Measurements from ENCODE around the gene MACROD1.

The MACROD1 gene

DNA sequence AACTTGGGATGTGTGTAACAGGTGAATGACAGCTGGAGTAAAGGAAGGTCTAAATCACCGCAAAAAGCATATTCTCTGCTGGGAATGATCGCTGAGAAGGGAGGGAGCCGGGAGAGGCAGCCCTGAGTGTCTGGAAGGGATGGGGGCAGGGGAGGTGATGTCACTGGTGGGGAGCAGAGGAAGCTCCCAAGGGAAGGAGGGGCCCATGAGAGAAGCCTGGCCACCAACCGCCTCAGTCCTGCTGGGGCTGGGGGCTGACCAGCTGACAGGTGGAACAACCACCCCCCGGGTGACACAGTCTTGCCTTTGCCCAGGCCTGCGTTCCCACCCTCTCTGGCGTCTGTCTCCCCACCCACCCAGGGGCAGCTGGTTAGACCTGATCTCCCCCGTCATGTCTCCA is 136.1 kb downstream of the MACROD1 start:
- no peak for DNase-seq

DNA sequence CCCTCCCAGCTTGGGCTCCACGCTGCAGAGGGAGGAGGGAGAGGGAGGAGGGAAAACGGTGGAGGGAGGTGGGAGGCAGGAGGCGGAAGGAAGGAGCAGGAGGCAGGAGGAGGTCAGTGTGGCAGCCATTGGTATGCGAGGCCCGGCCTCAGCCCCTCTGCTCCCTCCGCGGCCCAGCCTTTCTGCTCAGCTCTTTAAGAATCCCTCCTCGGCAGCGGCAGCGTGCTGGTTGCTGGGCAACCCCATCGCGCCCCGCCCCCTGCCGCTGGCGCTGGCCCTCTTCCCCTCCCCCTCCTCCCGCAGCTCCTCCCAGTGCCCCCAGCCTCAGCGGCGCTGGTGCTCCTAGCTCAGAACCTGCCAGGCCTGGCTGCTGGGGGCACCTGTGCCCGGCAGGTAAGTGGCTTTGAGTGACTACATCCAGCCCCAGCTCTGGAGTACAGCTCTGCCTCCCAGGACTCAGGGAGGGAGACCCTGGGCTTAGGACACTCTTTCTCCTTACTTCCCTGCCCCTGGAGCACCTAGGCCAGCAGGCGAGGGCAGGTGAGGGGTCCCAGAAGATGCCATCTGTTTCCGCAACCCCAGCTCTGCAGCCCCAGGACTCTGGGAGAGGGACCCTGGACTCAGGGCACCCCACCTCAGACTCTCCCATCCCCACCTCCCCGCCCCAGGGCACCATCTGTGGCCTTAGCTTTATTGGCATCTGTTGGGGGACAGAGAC is 137.4 kb downstream of the MACROD1 start:
- DNase-seq: no peak

DNA sequence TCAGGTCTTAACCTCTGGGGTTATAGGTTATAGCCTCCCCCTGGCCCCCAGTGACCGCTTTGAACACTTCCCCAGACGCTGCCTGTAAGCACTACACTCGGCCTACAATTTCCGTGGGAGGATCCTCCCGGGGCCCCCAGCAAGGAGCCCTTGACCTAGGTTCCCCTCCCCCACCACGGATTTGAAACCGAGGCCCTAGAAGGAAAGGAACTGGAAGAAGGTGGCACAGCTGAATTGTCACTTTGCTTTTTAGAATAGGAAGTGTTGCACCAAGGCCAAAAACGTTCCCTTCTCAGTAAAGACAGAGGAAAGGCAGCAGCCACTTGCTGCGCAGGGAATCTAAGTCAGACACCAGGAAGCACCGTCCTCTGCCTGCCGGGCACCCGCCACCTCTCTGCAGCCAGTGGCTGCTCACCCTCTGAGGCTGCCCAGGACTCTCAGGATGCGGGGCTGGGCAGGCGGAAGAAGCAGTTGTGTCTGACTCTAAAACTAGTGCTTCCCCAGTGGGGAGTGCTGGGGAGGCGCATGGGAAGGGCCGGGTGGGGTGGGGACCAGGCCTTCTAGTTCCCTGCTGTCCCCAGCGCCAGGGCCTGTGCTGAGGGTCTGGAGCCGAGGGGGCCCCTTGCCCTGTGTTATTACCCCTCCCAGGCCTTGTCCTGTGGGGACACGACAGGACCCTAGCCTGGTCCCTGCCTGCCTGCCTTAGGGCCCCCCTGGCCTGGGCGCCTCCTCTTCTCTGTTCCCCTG is 138.1 kb downstream of the MACROD1 start:
- DNase-seq: no peak

DNA sequence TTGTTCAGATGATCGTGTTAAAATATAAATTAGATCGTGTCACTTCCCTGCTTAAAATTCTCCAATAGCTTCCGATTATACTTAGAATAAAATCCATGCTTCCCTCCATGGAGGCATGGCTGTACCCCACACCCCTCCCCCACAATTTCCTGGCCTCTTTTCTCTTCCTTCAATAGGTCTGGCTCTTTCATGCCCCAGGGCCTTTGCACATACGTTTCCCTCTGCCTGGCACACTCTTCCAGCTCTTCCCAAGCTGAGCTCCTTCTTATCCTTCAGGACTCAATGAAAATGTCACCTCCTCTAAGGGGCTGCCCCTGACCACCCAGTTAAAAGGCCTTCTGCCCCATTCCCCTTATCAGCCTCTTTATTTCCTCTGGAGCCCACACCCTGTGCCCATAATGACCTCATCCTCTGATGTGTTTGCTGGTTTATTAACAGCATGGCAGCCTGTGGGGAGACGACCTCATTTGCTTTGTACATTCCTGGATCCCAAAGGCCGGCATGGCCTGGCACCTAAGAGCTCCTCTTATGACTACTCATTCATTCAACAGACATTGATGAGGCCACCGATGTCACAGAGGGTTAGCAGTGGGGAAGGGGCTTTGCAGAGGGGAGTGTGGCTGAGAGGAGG is 139.2 kb downstream of the MACROD1 start:
- no peak for DNase-seq

DNA sequence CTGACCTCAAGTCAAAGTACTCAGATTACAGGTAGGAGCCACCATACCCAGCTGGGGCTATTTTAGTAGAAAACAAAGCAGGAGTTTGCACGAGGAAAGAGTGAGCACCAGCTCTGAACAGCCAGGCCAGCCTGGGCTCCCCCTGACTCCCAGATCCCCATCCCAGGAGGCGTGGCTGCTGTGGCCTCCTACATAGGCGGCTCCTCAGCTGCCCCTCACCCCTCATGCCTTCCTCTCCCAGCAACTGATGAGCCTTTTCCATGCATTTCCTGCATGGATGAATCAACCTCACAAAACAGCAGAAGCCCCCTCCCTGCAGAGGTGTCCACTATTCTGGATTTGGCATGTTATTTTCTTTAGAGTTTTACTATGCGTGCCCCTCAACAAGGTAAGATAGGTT is 140.7 kb downstream of the MACROD1 start:
- no peak for DNase-seq

DNA sequence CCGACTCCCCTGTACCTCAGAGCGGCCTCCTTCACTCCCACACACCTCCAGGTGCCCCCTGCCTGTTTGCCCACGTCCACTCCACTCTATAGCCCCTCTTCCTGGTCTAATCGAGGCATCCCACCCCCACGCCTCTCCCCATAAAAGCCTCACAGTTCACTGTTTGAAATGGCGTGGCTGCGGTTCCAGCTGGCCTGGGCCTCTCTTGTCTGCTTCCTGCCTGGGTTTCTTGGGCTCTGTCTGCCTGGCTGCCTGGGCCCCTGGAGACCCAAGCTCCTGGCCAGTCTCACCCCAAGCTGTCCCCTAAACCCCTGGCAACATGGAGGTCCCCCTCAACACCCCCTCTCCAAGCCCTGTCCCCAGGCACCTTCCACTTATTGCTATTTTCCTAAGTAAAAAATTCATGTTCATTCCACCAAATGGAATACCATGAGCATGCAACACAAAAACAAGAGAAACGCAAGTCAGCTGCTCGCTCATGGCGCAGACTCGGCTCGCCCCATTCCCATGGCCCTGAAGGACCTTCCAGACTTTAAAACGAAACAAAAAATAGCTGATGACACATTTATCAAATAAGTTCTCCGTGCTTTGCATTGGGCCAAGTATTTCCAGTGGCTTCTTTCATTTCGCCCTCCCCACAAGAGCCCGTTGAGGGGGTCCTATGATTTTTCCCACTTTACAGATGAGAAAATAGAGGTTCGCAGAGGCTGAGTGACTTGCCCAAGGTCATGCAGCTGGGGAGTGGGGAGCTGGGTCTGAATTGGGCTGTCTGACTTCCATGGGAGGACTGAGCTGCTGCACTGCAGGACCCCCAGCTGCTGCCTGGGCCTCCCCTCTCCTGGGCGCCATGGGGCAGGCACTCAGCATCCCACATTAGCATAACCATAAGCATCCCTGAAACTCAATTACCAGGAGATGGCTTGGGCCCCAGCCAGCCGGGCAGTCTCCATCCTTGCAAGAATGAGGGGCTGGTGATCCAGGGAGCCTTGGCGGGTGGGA is 141.9 kb downstream of the MACROD1 start:
- DNase-seq: no peak

DNA sequence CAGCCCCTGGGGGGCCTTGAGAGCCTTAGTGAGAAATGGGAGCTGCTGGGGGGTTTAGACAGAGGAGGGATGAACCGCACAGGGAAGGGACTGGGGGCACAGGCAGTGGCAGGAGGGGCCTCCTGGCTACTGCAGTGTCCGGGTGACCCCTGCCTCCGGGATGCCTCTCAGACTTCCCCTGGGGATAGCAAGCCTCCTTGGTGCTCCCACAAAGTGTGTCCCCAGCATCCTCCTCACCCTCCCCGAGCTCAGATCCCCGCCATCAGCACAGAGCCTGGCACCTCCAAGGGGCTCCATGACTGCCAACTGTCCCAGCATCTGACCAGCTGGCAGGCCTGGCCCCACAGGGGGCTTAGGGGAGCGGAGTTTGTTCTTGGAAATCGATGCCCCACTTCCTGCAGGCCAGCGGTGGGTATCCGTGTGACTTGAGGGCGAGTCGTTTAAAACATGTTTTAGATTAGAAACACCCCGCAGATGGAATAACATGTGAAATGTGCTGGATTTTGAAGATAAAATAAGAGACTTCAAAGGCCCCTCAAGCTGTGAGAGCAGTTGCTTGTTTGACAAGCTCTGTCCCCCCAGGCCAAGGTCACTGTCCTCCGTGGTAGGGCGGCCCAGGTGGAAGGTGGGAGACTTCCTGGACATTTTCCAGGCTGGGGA is 143.7 kb downstream of the MACROD1 start:
- no peak for DNase-seq

DNA sequence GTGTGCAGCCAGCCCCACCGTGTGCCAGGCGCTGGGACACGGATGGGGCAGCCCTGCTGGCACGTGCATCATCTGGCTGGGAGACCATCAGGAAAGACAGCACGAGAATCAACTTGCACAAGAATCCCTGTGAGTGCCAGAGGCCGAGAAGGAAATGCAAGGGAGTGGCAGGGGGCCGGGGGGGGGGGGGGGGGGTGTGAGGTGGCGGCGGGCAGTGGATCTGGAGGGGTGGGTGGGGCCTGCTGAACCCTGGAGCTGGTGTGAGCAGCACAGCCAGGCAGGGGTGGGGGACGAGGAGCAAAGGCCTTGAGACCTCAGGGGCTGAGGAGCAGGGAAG is 144.2 kb downstream of the MACROD1 start:
- DNase-seq: no peak

DNA sequence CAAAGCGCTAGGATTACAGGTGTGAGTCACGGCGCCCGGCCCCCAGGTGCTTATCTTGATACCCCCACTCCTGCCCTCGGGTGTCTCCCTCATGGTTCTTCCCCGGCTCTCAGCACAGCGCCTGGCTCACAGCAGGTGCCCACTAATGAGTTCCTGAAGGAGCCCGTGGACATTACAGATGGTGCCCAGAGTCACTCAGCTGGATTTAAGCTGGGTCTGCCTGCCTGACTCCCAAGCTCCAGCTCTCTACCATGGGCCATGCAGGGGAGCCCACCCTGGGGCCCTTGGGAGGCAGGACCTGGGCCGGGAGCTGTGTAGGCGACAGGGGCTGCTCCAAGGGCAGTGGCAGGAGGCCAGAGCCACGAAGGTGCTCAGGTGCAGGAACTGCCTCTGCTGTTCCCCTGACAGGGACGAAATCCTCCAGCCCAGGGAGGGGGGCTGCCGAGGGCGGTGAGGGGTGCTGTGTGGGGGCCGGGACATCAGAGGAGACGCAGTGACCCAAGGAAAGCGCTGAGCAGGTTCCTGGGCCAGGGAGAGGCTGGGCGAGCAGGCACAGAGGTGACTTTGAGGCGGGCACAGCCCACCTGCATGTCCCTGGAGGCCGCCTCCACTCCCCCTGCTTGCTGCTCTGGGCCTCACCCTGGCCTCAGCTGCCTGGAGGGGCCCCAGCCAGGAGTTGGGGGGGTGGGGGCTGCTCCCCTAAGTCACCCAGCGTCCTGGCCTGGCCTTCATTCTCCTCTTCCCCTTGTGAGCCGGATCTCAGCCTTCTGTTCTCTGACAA is 144.7 kb downstream of the MACROD1 start:
- DNase-seq: no peak

DNA sequence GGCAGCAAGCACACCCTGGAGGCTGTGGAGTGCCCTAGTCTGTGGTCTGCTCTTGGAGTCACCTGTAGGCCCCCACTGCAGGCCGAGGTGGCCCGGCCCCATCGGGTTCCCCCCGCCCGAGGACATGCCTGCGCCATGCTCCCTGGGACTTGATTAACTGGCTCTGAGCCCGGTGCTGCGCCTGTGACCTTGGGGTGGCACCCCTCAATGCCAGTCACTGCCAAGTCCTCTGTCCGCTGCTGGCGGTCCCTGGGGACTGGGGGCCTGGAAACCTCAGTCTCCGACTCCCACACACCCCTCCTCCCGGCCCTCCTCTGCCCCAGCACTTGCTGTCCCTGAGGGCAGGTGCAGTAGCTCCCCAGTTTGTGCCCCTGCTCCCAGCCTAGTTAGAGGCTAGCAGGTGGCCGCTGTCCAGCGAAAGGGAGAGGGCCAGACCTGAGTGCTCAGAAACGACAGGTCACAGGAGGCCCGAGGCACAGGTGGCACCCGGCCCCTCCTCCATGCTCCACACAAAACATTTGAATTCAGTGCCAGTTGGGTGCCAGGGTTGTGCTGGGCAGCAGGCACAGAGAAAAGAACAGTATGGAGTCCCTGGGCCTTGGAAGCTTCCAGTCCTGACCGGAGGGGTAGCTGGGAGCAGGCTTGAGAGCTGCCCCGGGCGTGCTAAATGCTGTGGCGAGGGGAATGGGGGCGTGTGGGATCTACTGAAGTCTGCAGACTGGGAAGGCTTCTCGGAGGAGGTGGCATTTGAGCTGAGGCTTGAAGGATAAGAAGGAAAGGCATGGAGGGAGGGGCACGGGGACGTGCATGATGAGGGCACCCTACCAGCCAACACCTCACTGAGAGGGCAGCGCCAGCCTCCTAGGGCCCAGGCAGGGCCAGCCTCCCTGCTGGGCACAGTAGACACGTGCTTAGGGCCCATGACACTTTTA is 146.5 kb downstream of the MACROD1 start:
- no peak for DNase-seq

DNA sequence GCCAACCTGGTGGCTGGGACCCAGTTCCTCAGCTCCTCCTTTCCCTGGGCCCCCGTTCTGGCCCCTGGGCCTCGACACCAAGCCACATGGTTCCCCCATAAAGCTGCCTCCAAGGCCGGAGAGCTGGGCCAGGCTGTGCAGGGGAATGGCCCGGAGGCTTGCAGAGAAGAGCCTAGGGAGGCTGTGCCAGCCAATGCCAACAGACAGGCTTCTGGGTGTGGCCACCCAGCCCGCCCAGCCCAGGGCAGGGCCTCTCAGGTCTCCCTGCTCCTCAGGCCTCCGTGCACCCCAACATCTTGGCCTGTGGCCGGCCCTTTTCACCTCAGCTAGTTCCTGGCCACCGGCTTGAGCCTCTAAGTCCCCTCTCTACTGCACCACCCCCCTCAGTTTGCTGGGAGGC is 147.6 kb downstream of the MACROD1 start:
- DNase-seq: no peak

DNA sequence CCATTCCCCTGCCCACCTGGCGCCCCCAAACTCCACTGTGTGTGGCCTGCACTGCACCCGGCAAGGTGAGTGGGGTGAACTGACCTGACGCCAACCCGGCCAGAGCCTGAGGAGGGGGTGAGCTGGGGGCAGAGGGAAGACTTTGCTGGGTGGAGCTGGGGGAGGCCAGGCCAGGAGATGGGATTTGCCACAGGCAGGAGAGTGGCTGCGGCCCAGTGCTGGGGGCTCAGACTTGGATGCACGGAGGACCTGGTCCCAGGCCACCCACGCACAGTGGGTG is 148.0 kb downstream of the MACROD1 start:
- DNase-seq: no peak

DNA sequence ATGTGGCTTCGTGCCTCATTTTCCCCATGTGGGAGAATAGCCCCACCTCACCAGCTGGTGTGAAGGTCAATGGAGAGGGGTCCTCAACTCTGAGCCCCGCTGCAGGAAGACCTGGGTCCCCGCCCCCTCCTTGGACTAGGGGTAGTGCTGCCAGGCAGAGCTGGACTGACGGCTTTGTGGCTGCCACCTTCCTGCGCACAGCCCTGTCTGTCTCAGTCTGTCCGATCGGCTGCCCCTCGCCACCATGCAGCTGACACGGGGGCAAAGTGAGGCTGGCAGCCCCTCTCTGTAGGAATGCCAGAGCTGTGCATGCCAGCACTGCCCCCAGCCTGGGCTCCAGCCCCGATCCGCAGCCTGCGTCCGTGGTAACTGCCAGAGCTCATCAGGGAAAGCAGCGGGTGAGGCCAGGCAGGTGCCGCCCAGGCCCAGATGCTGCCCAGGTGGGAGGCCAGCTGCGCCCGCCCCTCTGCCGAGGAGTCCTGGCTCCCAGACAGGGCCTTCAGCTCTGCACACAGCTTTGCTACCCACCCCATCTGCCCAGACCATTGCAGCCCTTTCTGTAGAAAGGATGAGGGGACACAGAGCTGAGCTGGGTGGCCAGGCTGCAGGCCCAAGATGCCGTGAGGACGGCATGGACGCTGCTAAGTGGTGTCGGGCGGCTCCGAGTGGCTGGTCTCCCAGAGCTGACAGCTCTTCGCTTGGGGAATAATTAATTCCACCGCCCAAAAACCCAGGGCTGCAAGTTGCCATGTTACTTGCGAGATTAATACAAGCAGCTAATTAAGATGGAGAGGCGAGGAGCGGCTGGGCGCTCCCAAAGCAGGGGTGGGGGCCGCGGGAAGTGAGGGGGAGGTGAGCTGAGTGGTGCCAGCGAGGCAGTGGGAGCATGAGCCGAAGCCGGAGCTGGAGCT is 149.7 kb downstream of the MACROD1 start:
- no peak for DNase-seq

DNA sequence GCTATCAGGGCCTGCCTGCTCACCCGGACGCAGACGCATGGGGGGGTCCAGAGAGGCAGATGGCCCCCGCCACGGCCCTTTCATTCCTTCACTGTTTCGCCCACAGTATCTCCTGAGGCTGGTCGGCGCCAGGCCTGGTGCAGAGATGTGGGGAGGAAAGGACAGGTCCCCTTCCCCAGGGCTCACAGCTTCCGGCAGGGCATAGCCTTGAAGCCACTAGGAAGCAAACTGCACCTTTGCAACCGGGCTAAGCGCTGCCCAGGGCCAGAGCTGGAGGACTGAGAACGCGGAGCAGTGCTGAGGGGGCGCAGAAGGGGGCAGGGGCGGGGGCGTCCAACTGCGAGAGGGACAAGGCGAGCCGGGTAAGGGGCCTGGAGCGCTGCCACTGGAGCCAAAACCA is 150.4 kb downstream of the MACROD1 start:
- DNase-seq: no peak

DNA sequence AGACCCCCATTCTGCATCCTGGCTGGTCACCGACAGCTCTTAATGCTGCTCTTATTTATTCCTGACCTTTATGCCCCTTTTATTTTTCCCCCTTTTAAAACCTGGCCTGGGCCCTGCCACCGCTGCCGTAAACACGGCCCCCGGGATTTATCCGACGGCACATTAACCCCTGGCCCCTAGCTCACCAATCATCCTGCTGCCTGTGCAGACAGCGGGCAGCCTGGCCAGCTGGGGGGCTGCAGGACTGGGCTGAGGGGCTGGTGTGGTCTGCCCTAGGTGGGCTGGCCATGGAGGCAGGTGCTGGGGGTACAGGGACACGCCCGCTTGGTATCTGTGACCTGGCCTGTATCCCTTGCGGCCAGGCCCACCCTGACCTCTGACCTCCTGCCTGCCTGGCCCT is 151.6 kb downstream of the MACROD1 start:
- no peak for DNase-seq

DNA sequence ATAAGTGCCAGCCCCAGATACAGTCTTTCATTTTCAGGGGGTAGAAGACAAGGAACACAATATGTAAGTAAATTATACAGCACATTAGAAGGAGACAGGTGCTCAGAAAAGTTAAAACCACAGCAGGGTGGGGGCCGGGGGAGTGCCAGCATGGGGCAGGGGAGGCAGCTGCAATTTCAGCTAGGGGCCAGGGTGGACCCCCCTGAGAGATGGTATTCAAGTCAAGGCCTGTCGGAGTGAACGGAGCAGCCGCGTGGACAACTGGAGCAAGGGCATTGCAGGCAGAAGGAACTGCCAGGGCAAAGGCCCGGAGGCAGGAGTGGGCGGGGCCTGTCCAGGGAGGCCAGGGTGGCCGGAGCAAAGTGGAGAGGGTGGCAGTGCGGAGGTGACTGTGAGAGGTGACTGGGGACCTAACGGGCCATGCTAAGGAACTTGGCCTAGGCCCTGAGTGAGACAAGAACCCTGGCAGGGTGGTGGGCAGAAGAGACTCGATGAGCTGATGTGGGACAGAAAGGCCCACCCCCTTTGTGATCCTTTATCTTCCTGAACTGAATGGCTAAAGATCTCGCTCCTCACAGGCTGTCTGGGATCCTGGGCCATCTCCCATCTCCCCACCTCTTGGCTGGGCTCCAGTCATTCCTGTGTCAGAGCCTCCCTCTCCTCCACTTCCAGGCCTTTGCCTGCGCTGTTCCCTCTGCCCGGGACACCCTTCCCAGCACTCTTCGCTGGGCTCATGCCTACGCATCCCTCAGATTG is 152.6 kb downstream of the MACROD1 start:
- no peak for DNase-seq

DNA sequence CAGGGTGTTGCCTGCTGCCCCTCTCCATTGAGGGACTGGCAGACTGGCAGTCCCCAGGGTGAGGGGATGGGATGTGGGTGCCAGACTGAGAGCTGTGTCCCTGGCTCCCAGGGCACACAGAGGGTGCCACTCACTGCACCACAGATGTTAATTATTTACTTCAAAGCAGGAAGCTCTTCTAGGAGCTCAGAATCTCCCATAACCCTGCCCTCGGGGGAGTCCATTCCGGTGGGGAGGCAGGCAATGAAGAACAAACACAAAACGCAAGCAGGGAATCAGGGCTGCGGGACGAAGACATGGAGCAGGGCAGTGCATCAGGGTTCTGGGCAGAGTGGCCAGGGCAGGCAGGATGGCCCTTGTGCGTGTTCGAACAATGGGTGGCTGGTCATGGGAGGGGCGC is 154.5 kb downstream of the MACROD1 start:
- no peak for DNase-seq

DNA sequence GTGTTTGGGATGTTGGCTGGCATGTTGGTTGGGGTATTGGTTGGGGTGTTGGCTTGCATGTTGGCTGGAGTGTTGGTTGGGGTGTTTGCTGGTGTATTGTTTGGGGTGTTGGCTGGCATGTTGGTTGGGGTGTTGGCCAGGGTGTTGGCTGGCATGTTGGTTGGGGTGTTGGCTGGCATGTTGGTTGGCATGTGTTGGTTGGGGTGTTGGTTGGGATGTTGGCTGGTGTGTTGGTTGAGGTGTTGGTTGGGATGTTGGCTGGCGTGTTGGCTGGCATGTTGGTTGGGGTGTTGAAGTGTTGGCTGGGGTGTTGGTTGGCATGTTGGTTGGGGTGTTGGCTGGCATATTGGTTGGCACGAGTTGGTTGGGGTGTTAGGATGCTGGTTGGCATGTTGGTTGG is 155.1 kb downstream of the MACROD1 start:
- DNase-seq: no peak

DNA sequence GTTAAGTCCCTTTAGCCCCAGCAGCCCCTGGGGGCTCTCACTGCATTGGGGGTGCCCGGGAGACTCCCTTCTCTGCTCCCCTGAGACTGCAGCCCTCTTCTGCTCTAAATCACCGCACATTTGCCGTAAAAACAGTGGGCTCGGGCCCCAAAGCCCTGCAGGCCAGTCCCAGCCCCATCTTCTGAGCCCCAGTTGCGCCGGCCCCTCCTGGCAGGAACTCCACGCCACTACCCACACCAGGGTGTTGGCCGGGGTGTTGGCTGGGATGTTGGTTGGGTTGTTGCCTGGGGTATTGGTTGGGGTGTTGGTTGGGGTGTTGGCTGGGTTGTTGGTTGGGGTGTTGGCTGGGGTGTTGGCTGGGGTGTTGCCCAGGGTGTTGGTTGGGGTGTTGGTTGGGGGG is 156.2 kb downstream of the MACROD1 start:
- no peak for DNase-seq

Measured in hematopoietic multipotent progenitor cell treated with erythropoietin and hydrocortisone succinate and interleukin-3 and kit ligand, for 8 days (in vitro differentiated cells).